Liver (tissue), 9 donors: ENCODE data around the gene ANXA6. TPM values are rescaled to one million over a fixed set of nuclear protein-coding genes. Genes with fewer than 3 reads are reported as not detected.
A peak's percentile ranks its signal among the peaks of the same experiment; 100 is the strongest.

ENCODE experiments used
- DNase-seq: peaks from one replicate; pipeline ENCODE4 v3.0.0-alpha.2; 2017; ENCODE audit warnings: low spot score
- H3K27ac ChIP-seq, 2 donors: one replicate each; pipeline ENCODE4 v1.7.0; 2013; ENCODE audit warnings: inconsistent platforms in 2 of 2, low read length in 2 of 2, control low read depth in 1 of 2, low read depth in 1 of 2, mild to moderate bottlenecking in 1 of 2
- H3K27me3 ChIP-seq, 4 donors: one replicate each; pipeline versions ENCODE4 v1.6.1 to v1.7.0; 2013; ENCODE audit warnings: low read length in 3 of 4, inconsistent platforms in 1 of 4, mild to moderate bottlenecking in 1 of 4, moderate library complexity in 1 of 4; ENCODE audit not compliant: control insufficient read depth in 4 of 4, insufficient read depth in 4 of 4
- H3K36me3 ChIP-seq, 4 donors: one replicate each; pipeline versions ENCODE4 v1.6.1 to v1.7.0; 2013; ENCODE audit warnings: low read length in 3 of 4, mild to moderate bottlenecking in 3 of 4, low read depth in 1 of 4, moderate library complexity in 1 of 4; ENCODE audit not compliant: control insufficient read depth in 4 of 4, insufficient read depth in 3 of 4
- H3K4me1 ChIP-seq, 4 donors: one replicate each; pipeline versions ENCODE4 v1.6.1 to v1.7.0; 2013; ENCODE audit warnings: low read length in 3 of 4, mild to moderate bottlenecking in 3 of 4, moderate library complexity in 1 of 4; ENCODE audit not compliant: control insufficient read depth in 4 of 4, insufficient read depth in 4 of 4
- H3K4me3 ChIP-seq, 3 donors: one replicate each; pipeline versions ENCODE4 v1.6.1 to v1.7.0; 2013; ENCODE audit warnings: low read length in 3 of 3, control low read depth in 1 of 3, low read depth in 1 of 3, mild to moderate bottlenecking in 1 of 3
- H3K9ac ChIP-seq, 2 donors: one replicate each; pipeline ENCODE4 v1.7.0; 2013; ENCODE audit warnings: low read length in 2 of 2, mild to moderate bottlenecking in 2 of 2, moderate library complexity in 2 of 2, control low read depth in 1 of 2, low read depth in 1 of 2
- H3K9me3 ChIP-seq, 4 donors: one replicate each; pipeline versions ENCODE4 v1.6.1 to v1.7.0; 2013; ENCODE audit warnings: low read length in 3 of 4; ENCODE audit not compliant: control insufficient read depth in 4 of 4
- ATF3 ChIP-seq: IDR thresholded peaks from 2 replicates; pipeline ENCODE4 v1.6.1; 2016; ENCODE audit warnings: antibody characterized with exemption
- CTCF ChIP-seq: fragments of 150-350 bp; IDR thresholded peaks from 2 replicates; pipeline ENCODE4 v1.5.1; 2017; ENCODE audit warnings: improper control_type of control experiment, low read depth, low read length; ENCODE audit not compliant: missing input control
- EGR1 ChIP-seq, 2 donors: IDR thresholded peaks; 2 replicates each; pipeline ENCODE4 v1.6.1; 2016 to 2018; ENCODE audit warnings: antibody characterized with exemption in 2 of 2, low read depth in 2 of 2
- FOXA1 ChIP-seq: IDR thresholded peaks from 2 replicates; pipeline ENCODE4 v1.6.1; 2016; ENCODE audit warnings: antibody characterized with exemption
- FOXA2 ChIP-seq: IDR thresholded peaks from 2 replicates; pipeline ENCODE4 v1.6.1; 2016; ENCODE audit warnings: antibody characterized with exemption
- GABPA ChIP-seq, 2 donors: IDR thresholded peaks in 1 of 2; conservative IDR thresholded peaks in 1 of 2; 2 replicates each; pipeline ENCODE4 v1.6.1; 2016; ENCODE audit warnings: antibody characterized with exemption in 2 of 2, mild to moderate bottlenecking in 1 of 2, moderate library complexity in 1 of 2
- HNF4A ChIP-seq, 2 donors: conservative IDR thresholded peaks; 2 replicates each; pipeline ENCODE4 v1.6.1; 2016; ENCODE audit warnings: antibody characterized with exemption in 2 of 2, mild to moderate bottlenecking in 2 of 2
- NR2F2 ChIP-seq: IDR thresholded peaks from 2 replicates; pipeline ENCODE4 v1.6.1; 2016; ENCODE audit warnings: antibody characterized with exemption
- RAD21 ChIP-seq, 2 donors: IDR thresholded peaks; 2 replicates each; pipeline ENCODE4 v1.6.1; 2016; ENCODE audit warnings: antibody characterized with exemption in 2 of 2, mild to moderate bottlenecking in 2 of 2
- REST ChIP-seq: IDR thresholded peaks from 2 replicates; pipeline ENCODE4 v1.6.1; 2016; ENCODE audit warnings: antibody characterized with exemption, mild to moderate bottlenecking
- RXRA ChIP-seq, 2 donors: IDR thresholded peaks; 2 replicates each; pipeline ENCODE4 v1.6.1; 2017 to 2018; ENCODE audit warnings: antibody characterized with exemption in 2 of 2, mild to moderate bottlenecking in 1 of 2
- TAF1 ChIP-seq: conservative IDR thresholded peaks from 2 replicates; pipeline ENCODE4 v1.6.1; 2016; ENCODE audit warnings: antibody characterized with exemption, mild to moderate bottlenecking
- YY1 ChIP-seq: IDR thresholded peaks from 2 replicates; pipeline ENCODE4 v1.6.1; 2016; ENCODE audit warnings: antibody characterized with exemption, mild to moderate bottlenecking
- WGBS: extraction: QIAGEN DNeasy Blood & Tissue Kit; methylation state at CpG from one replicate; pipeline ENCODE4 v1.1.7; 2013; 5-methylcytosine and 5-hydroxymethylcytosine counted together
- polyA plus RNA-seq, 2 donors: library from polyadenylated mRNA; stranded (reverse) in 1 of 2; unstranded in 1 of 2; fragments of 200-250 nt in 1 of 2; fragments of >200 nt in 1 of 2; fragmentation: Nextera tagmentation in 1 of 2; extraction: Ambion mirVana in 1 of 2; gene quantifications; one replicate each; pipeline versions ENCODE4 v1.2.1 to v1.2.3, GENCODE V29; 2013 to 2015
- total RNA-seq, 2 donors: library from RNA; depleted of rRNA; stranded (reverse); fragments of >200 nt; gene quantifications; one replicate each; pipeline ENCODE4 v1.2.3, GENCODE V29; 2014
- donor health status: healthy.
- donor health status: healthy.
- donor health status: healthy.
- donor health status: healthy.
- donor health status: healthy.

Gene ANXA6
- total and polyA plus RNA-seq, 4 donors, result 52.7 to 215 (median 126) TPM

- no peak for TF ChIP-seq EGR1 (IDR thresholded peaks at IDR 0.05; ENCODE audit: low read depth in 2 of 2)
- H3K27me3 ChIP-seq, result no peaks in the 10 kb centered on the region
- peaks cover 35 to 93% (median 69%) of the 10 kb centered on the region in 4 donors for H3K4me1 ChIP-seq
- no peaks in the 10 kb centered on the region for H3K36me3 ChIP-seq
- no peak overlapping the region for H3K9ac ChIP-seq
- H3K27ac ChIP-seq, result peak overlapping the region; percentile 73 to 88
- H3K4me3 ChIP-seq, result peak overlapping the region in 1 of 3 donors; percentile 10
- WGBS, result 34% methylated on average over 9 of the region's 9 CpGs
- no peak for DNase-seq
- H3K9me3 ChIP-seq, result no peaks in the 10 kb centered on the region
Measured at GRCh38 chr5:151101151-151101550, 56.4 kb downstream of the ANXA6 start.

- peaks cover 37 to 93% (median 69%) of the 10 kb centered on the region in 4 donors for H3K4me1 ChIP-seq
Measured at GRCh38 chr5:151100681-151101080, 56.9 kb downstream of the ANXA6 start.

GRCh38 chr5:151098768-151099121 is 58.8 kb downstream of the ANXA6 start:
- Histone ChIP-seq H3K27ac (peak overlapping the region; percentile 68 to 88), H3K36me3 (no peaks in the 10 kb centered on the region), H3K27me3 (no peaks in the 10 kb centered on the region), H3K4me3 (no peak overlapping the region), H3K9me3 (no peaks in the 10 kb centered on the region), H3K4me1 (peaks cover 40 to 93% (median 70%) of the 10 kb centered on the region in 4 donors), H3K9ac (no peak overlapping the region)
- TF ChIP-seq FOXA1, result no peak
- no peak for TF ChIP-seq CTCF
- TF ChIP-seq YY1, result no peak
- TF ChIP-seq EGR1 (IDR thresholded peaks at IDR 0.05; ENCODE audit: low read depth in 2 of 2), result no peak
- TF ChIP-seq REST, result no peak
- TF ChIP-seq FOXA2, result no peak
- TF ChIP-seq HNF4A (conservative IDR thresholded peaks at IDR 0.05), result no peak
- no peak for DNase-seq
- WGBS, result 73% methylated on average over 4 of the region's 4 CpGs

More at GRCh38 chr5:151100681-151101080, 56.9 kb downstream of the ANXA6 start:
- Histone ChIP-seq H3K4me3 (no peak overlapping the region), H3K36me3 (no peaks in the 10 kb centered on the region), H3K9ac (no peak overlapping the region), H3K27ac (peak overlapping the region; percentile 73 to 88), H3K27me3 (no peaks in the 10 kb centered on the region), H3K9me3 (no peaks in the 10 kb centered on the region)
- TF ChIP-seq RAD21 (IDR thresholded peaks at IDR 0.05) (no peak), NR2F2 (no peak), FOXA2 (no peak), TAF1 (no peak), RXRA (IDR thresholded peaks at IDR 0.05) (no peak), CTCF (no peak), GABPA (IDR thresholded peaks at IDR 0.05 in 1 of 2, conservative IDR thresholded peaks at IDR 0.05 in 1 of 2) (no peak), YY1 (no peak), ATF3 (no peak)
- WGBS, result 75% methylated on average over 4 of the region's 4 CpGs
- DNase-seq, result no peak
